K562 (cell line): ENCODE measurements around the gene OR10A3. TPM values are rescaled to one million over a fixed set of nuclear protein-coding genes. Genes with fewer than 3 reads are reported as not detected.

ENCODE experiments used
- ATAC-seq: fragments of 200-7000 bp; cut with Tn5 transposase; 3 replicates; pipeline ENCODE4 v1.9.1; 2020; ENCODE audit warnings: moderate library complexity
- BruUV-seq: library from RNA; stranded (reverse); fragments of 400-500 nt; replicated peaks from 2 replicates; lab custom pipeline; 2021; lab: Mats Ljungman, UMichigan
- CTCF ChIA-PET: fragments of 300-600 bp; formaldehyde crosslinking; extraction: SDS; loops from one replicate; lab custom pipeline; 2021; ENCODE audit warnings: low intra/inter-chr PET ratio; lab: Yijun Ruan, JAX
- POLR2A ChIA-PET: fragments of 300-600, 350-650 bp; sonication (Branson Sonifier 250); formaldehyde crosslinking; extraction: SDS; loops from one replicate; lab custom pipeline; 2021; ENCODE audit warnings: antibody characterized with exemption, inconsistent platforms; lab: Yijun Ruan, JAX
- DNase-seq, 4 experiments: peaks; one replicate each; pipeline versions ENCODE4 v3.0.0 to v3.0.0-alpha.2; 2011 to 2018; ENCODE audit warnings: low spot score in 3 of 4, mixed read lengths in 3 of 4; ENCODE audit errors: extremely low read depth in 1 of 4
- FAIRE-seq: peaks from 2 replicates; lab custom pipeline; 2011; peaks lifted over from hg19 to GRCh38; lab: Jason Lieb, UNC
- H2AFZ ChIP-seq: 2 replicates; pipeline ENCODE4 v1.6.0; 2011; ENCODE audit warnings: low read depth, low read length, control low read depth, inconsistent platforms
- H3K27ac ChIP-seq: fragments of 200-600 bp; 3 replicates; pipeline ENCODE4 v1.8.0; 2011; ENCODE audit warnings: low read depth, mild to moderate bottlenecking, control low read depth, inconsistent platforms, low read length, moderate library complexity, mixed read lengths; ENCODE audit errors: extremely low read depth
- H3K27me3 ChIP-seq, 2 experiments: fragments of 300-600 bp in 1 of 2; 2 replicates in 1 of 2; 3 replicates in 1 of 2; pipeline versions ENCODE4 v1.6.0 to v1.8.0; 2011; ENCODE audit warnings: inconsistent platforms in 2 of 2, low read length in 2 of 2, mild to moderate bottlenecking in 1 of 2, mixed read lengths in 1 of 2, moderate library complexity in 1 of 2; ENCODE audit not compliant: control insufficient read depth in 2 of 2, insufficient read depth in 2 of 2
- H3K36me3 ChIP-seq: fragments of 300-600 bp; 3 replicates; pipeline ENCODE4 v1.8.0; 2011; ENCODE audit warnings: mild to moderate bottlenecking, low read length, inconsistent platforms; ENCODE audit not compliant: control insufficient read depth, insufficient read depth
- H3K4me1 ChIP-seq, 2 experiments: fragments of 200-600 bp in 1 of 2; replicated peaks in 1 of 2; 2 replicates in 1 of 2; 3 replicates in 1 of 2; pipeline versions ENCODE4 v1.5.1 to v1.8.0; 2011; ENCODE audit warnings: inconsistent platforms in 2 of 2, low read length in 2 of 2, mild to moderate bottlenecking in 1 of 2, mixed read lengths in 1 of 2, moderate library complexity in 1 of 2; ENCODE audit not compliant: control insufficient read depth in 2 of 2, insufficient read depth in 2 of 2
- H3K4me2 ChIP-seq: 2 replicates; pipeline ENCODE4 v1.6.1; 2011; ENCODE audit warnings: low read length, control low read depth, inconsistent platforms, mixed read lengths; ENCODE audit not compliant: insufficient read depth
- H3K4me3 ChIP-seq: fragments of 200-600 bp; sonication (generic), shearing (Covaris generic); 2 replicates; pipeline ENCODE4 v1.5.1; 2016; ENCODE audit warnings: control low read depth, inconsistent platforms
- H3K79me2 ChIP-seq: fragments of 200-600 bp; 3 replicates; pipeline ENCODE4 v1.8.0; 2011; ENCODE audit warnings: low read length, inconsistent platforms; ENCODE audit not compliant: control insufficient read depth, insufficient read depth
- H3K9ac ChIP-seq, 2 experiments: 2 replicates each; pipeline versions ENCODE4 v1.6.0 to v1.6.1; 2011; ENCODE audit warnings: low read depth in 2 of 2, low read length in 2 of 2, control low read depth in 1 of 2, inconsistent platforms in 1 of 2, mild to moderate bottlenecking in 1 of 2, mixed read lengths in 1 of 2; ENCODE audit not compliant: insufficient read depth in 1 of 2
- H3K9me1 ChIP-seq: one replicate; pipeline ENCODE4 v1.6.0; 2011; ENCODE audit warnings: inconsistent platforms, mild to moderate bottlenecking, low read length, moderate library complexity; ENCODE audit not compliant: control insufficient read depth, insufficient read depth
- H3K9me3 ChIP-seq: replicated peaks from 2 replicates; pipeline ENCODE4 v1.5.1; 2011; ENCODE audit warnings: low read depth, low read length, inconsistent platforms; ENCODE audit not compliant: control insufficient read depth, insufficient read depth
- H4K20me1 ChIP-seq: replicated peaks from 2 replicates; pipeline ENCODE4 v1.6.1; 2011; ENCODE audit warnings: low read length, inconsistent platforms, mixed read lengths; ENCODE audit not compliant: control insufficient read depth, insufficient read depth
- CBX1 ChIP-seq: sonication (generic); IDR thresholded peaks from 2 replicates; pipeline ENCODE4 v1.6.1; 2016; ENCODE audit warnings: antibody characterized with exemption, low read depth, mild to moderate bottlenecking
- CSDE1 ChIP-seq, 2 experiments: fragments of 450-650 bp; IDR thresholded peaks; 2 replicates each; pipeline ENCODE4 v1.6.1; 2016; ENCODE audit warnings: mild to moderate bottlenecking in 1 of 2
- CTBP1 ChIP-seq: fragments of 450-650 bp; IDR thresholded peaks from 2 replicates; pipeline ENCODE4 v1.6.1; 2016; ENCODE audit warnings: borderline replicate concordance
- GATAD2A ChIP-seq: fragments of 450-650 bp; IDR thresholded peaks from 2 replicates; pipeline ENCODE4 v1.6.1; 2017
- MTF1 ChIP-seq: fragments of 250-450 bp; sonication (Bioruptor Pico); IDR thresholded peaks from 2 replicates; pipeline ENCODE4 v1.9.0; 2021; ENCODE audit warnings: moderate library complexity, mild to moderate bottlenecking, inconsistent platforms, borderline replicate concordance
- NEUROD1 ChIP-seq: fragments of 150-350 bp; IDR thresholded peaks from 2 replicates; pipeline ENCODE4 v1.6.1; 2014; ENCODE audit warnings: borderline replicate concordance, low read length, low read depth; ENCODE audit not compliant: partially characterized antibody
- NFRKB ChIP-seq: fragments of 450-650 bp; IDR thresholded peaks from 2 replicates; pipeline ENCODE4 v1.6.1; 2016; ENCODE audit warnings: low read depth
- POU5F1 ChIP-seq: fragments of 150-350 bp; IDR thresholded peaks from 2 replicates; pipeline ENCODE4 v1.6.1; 2014; ENCODE audit warnings: borderline replicate concordance, low read length, low read depth, mild to moderate bottlenecking; ENCODE audit not compliant: partially characterized antibody
- PTRF ChIP-seq: fragments of 450-650 bp; IDR thresholded peaks from 2 replicates; pipeline ENCODE4 v1.6.1; 2016; ENCODE audit warnings: mild to moderate bottlenecking, missing genetic modification characterization, missing compliant biosample characterization
- PYGO2 ChIP-seq: fragments of 450-650 bp; IDR thresholded peaks from 2 replicates; pipeline ENCODE4 v1.6.1; 2016; ENCODE audit warnings: mild to moderate bottlenecking, missing genetic modification characterization, moderate library complexity, missing compliant biosample characterization
- SP2 ChIP-seq: IDR thresholded peaks from 2 replicates; pipeline ENCODE4 v1.6.1; 2011; ENCODE audit warnings: mild to moderate bottlenecking, low read depth, low read length, moderate library complexity; ENCODE audit not compliant: poor library complexity, severe bottlenecking; ENCODE audit errors: extremely low read depth
- SRSF9 ChIP-seq: fragments of 200-400 bp; formaldehyde crosslinking; IDR thresholded peaks from 2 replicates; pipeline ENCODE4 v1.6.1; 2017; ENCODE audit warnings: low read depth, low read length, borderline replicate concordance
- ZNF253 ChIP-seq: fragments of 250-450 bp; sonication (Bioruptor Pico); conservative IDR thresholded peaks from 2 replicates; pipeline ENCODE4 v1.6.1; 2021; ENCODE audit warnings: mild to moderate bottlenecking
- ZNF280B ChIP-seq: fragments of 250-450 bp; sonication (Bioruptor Pico); IDR thresholded peaks from 2 replicates; pipeline ENCODE4 v1.5.1; 2021; ENCODE audit warnings: mild to moderate bottlenecking
- ZNF436 ChIP-seq: fragments of 250-450, 450-650 bp; sonication (Bioruptor Pico); formaldehyde crosslinking; IDR thresholded peaks from 2 replicates; pipeline ENCODE4 v1.7.0; 2020; ENCODE audit warnings: mild to moderate bottlenecking
- WGBS: fragments of 100-300 bp; shearing (Covaris generic); methylation state at CpG from one replicate; pipeline ENCODE4 v1.1.6; 2016; ENCODE audit warnings: low coverage, mixed read lengths; ENCODE audit not compliant: insufficient coverage; ENCODE audit errors: missing lambda C conversion rate; 5-methylcytosine and 5-hydroxymethylcytosine counted together
- in situ Hi-C: fragments of 300-500 bp; cut with MboI; formaldehyde crosslinking; loops from 4 replicates; pipeline ENCODE4 v1.15.0; 2018; ENCODE audit warnings: inconsistent platforms, mixed read lengths
- intact Hi-C: fragments of 100-400 bp; cut with micrococcal nuclease; formaldehyde crosslinking; loops from 2 replicates; pipeline ENCODE4 v1.14.2; 2022
- polyA plus RNA-seq, 8 experiments: library from polyadenylated mRNA; depleted of rRNA in 4 of 8; stranded (reverse) in 5 of 8; unstranded in 3 of 8; fragments of >200 nt; fragmentation: Nextera tagmentation in 2 of 8; fragmentation: Illumina TruSeq in 1 of 8; extraction: Ambion mirVana in 2 of 8; extraction: Trizol in 1 of 8; gene quantifications; 2 replicates each; pipeline versions ENCODE4 v1.2.1 to v1.2.3, GENCODE V29; 2011 to 2014; ENCODE audit warnings: inconsistent platforms in 1 of 8, missing spikeins in 1 of 8
- total RNA-seq, 7 experiments: library from RNA; depleted of rRNA in 6 of 7; stranded (reverse); fragments of >200 nt in 6 of 7; fragmentation: Illumina TruSeq in 2 of 7; extraction: Trizol in 2 of 7; gene quantifications; 2 replicates each; pipeline versions ENCODE4 v1.2.1 to v1.2.3, GENCODE V29; 2011 to 2021; ENCODE audit warnings: low replicate concordance in 1 of 7

The OR10A3 gene
- total and polyA plus RNA-seq, 9 of the 15 experiments (the other 6 are each of a cell fraction or from before 2014, with no cell fraction given) = not detected

DNA sequence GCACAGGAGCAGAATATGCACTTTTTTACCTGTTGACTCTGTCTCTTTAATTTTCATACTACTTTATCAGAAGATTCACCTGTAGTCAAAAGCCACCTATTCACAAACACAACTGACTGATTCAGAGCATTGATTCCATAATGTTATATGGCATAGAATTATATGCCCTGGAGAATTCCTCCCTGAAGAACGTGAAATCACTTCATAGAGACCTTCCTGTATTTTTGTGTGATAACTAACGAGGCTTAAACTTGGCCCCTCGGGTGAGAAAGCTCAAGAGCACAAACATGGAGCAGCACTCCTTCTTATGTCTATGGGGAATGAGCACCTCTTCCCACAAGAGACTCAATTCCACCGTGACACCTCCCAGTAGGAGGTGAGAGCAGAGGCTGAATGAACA lies 10.3 kb downstream of the OR10A3 start, which contains the start of gene OR10A6:
Gene OR10A6 (minus strand): TSS at position 101 of the 400 bp plus-strand sequence. CDS start 2,606 bp downstream, outside the sequence.
- Histone ChIP-seq H3K9me3 (no peaks in the 10 kb centered on the region), H3K4me3 (no peak within 1 kb of the TSS), H2AFZ (no peak within 1 kb of the TSS), H3K36me3 (no peaks in the 10 kb centered on the region), H3K4me1 (no peaks in the 10 kb centered on the region), H3K27me3 (no peaks in the 10 kb centered on the region), H4K20me1 (no peaks in the 10 kb centered on the region), H3K79me2 (no peaks in the 10 kb centered on the region), H3K9ac (no peak within 1 kb of the TSS), H3K9me1 (no peaks in the 10 kb centered on the region), H3K4me2 (no peak within 1 kb of the TSS), H3K27ac (no peak within 1 kb of the TSS)
- no peak for FAIRE-seq
- in situ Hi-C loops = no loop called here
- WGBS = 1% methylated on average over 4 of the region's 4 CpGs
- POLR2A ChIA-PET = no interaction called here
- intact Hi-C loops = no loop called here
- no peak for ATAC-seq
- TF ChIP-seq POU5F1 (no peak), GATAD2A (no peak), ZNF436 (CRISPR knock-in tag) (no peak), NEUROD1 (no peak), CTBP1 (no peak), SP2 (no peak), PTRF (no peak), NFRKB (no peak), ZNF280B (no peak), CSDE1 (IDR thresholded peaks at IDR 0.05) (no peak), ZNF253 (CRISPR knock-in tag) (no peak), CBX1 (no peak), PYGO2 (tag) (no peak), SRSF9 (no peak), MTF1 (CRISPR knock-in tag) (no peak)
- no peak for DNase-seq
- BruUV-seq = no TSS peak
- CTCF ChIA-PET = no interaction called here
